GM10248 (cell line): Measurements from ENCODE around the gene ORC6.

Experiments
- CTCF ChIA-PET: fragments of 300-600 bp; sonication (Branson Sonifier 250); formaldehyde crosslinking; extraction: SDS; loops from one replicate; lab custom pipeline; 2021; ENCODE audit warnings: antibody characterized with exemption; lab: Yijun Ruan, JAX
- POLR2A ChIA-PET: fragments of 350-650 bp; sonication (Branson Sonifier 250); formaldehyde crosslinking; extraction: SDS; loops from one replicate; lab custom pipeline; 2020; ENCODE audit warnings: antibody characterized with exemption; lab: Yijun Ruan, JAX
- DNase-seq: peaks from one replicate; pipeline ENCODE4 v3.0.0; 2012; ENCODE audit errors: extremely low spot score
- CTCF ChIP-seq: IDR thresholded peaks from 2 replicates; pipeline ENCODE4 v1.5.1; 2012; ENCODE audit warnings: mild to moderate bottlenecking, low read depth; ENCODE audit errors: extremely low read depth, missing control alignments, control extremely low read depth

ORC6 gene

DNA sequence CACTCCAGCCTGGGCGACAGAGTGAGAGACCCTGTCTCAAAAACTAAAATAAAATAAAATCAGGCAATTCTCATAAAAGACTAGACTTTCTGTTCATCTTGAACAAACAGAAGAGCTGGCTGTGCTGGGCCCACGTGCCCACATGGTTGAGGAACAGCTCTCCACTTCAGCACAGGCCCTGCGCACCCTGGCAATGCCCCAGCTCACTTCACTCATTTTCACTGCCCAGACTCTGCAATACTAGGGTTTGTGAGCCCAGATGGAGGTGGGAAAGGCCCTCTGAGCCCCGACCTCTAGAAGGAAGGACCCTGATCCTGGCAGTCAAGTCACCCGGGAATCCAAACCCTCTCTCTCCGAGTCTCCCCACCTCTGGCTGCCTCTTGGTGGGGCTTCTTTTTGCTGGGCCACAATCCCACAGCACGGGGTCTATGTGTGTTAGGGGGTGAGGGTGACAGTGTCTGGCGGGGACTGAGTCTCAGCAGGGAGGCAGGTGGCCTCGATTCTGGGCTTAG, 43.9 kb downstream of the ORC6 start:
- no peak for TF ChIP-seq CTCF
- no peak for DNase-seq
- POLR2A ChIA-PET = interaction anchor here (0.6 kb wide), 1 partner anchor 11 kb away, joined by 3 read pairs; no protein-coding TSS in a partner anchor
- CTCF ChIA-PET = interaction anchor here (1.5 to 1.6 kb wide), 2 partner anchors 9 to 10 kb away, joined by 4 to 5 read pairs; no protein-coding TSS in a partner anchor

GRCh38 chr16:46736695-46737094, 47.2 kb downstream of the ORC6 start:
- ChIA-PET POLR2A (no interaction called here), CTCF (interaction anchor here (1.0 kb wide), 2 partner anchors 8 to 10 kb away, joined by 3 read pairs; no protein-coding TSS in a partner anchor)
- no peak for TF ChIP-seq CTCF
- DNase-seq = no peak

DNA sequence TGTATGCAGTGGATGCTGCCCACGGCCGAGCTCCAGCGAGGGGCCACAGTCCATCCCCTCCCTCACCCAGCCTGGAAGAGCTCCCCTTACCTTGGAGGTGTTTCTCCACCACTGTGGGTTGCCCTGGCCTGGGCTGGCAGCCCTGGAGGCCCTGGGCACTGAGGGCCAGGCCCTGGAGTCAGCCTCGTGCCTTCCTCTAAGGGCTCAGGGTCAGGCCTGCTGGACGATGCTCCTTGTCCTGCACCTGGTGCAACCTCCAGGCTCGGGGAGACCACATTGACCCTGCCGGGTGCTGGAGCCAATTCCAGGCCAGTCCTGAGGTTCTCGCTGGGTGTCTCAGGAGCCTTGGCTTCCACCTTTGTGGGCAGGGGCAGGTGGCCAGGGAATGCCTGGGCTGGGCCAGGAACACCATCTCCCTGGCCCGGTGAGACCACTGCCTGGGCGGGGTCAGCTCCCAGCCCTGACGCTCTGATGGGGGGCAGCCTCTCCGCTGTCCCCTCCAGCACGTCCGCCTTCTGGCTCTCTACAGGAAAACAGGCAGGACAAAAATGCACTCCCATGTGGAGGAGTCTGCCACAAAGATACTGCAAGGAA, 48.3 kb downstream of the ORC6 start:
- no peak for TF ChIP-seq CTCF
- DNase-seq = no peak
- CTCF ChIA-PET = interaction anchor here (1.0 kb wide), 2 partner anchors 9 kb away, joined by 3 read pairs; no protein-coding TSS in a partner anchor
- POLR2A ChIA-PET = no interaction called here

GRCh38 chr16:46739934-46740333, 50.5 kb downstream of the ORC6 start:
- ChIA-PET CTCF (interaction anchor here (3.9 kb wide), 1 partner anchor 13 kb away, joined by 12 read pairs; no protein-coding TSS in a partner anchor), POLR2A (interaction anchor here (0.5 kb wide), 1 partner anchor 62 kb away, joined by 3 read pairs; no protein-coding TSS in a partner anchor)
- no peak for TF ChIP-seq CTCF
- DNase-seq = no peak

GRCh38 chr16:46743232-46743719, 53.8 kb downstream of the ORC6 start:
- peak; percentile 65 for DNase-seq
- ChIA-PET CTCF (interaction anchor here (1.0 to 1.7 kb wide), 7 partner anchors 10 to 121 kb away, joined by 3 to 6 read pairs (median 3); no protein-coding TSS in a partner anchor), POLR2A (no interaction called here)
- TF ChIP-seq CTCF = no peak

GRCh38 chr16:46745617-46746016, 56.2 kb downstream of the ORC6 start:
- no peak for DNase-seq
- POLR2A ChIA-PET = no interaction called here
- no peak for TF ChIP-seq CTCF
- CTCF ChIA-PET = interaction anchor here (1.4 kb wide), 1 partner anchor 53 kb away, joined by 3 read pairs; no protein-coding TSS in a partner anchor
